Measurements from ENCODE around the gene PRKAG2. TPM values are rescaled to one million over a fixed set of nuclear protein-coding genes. Genes with fewer than 3 reads are reported as not detected.
A peak's percentile ranks its signal among the peaks of the same experiment; 100 is the strongest.

Gene PRKAG2
- total RNA-seq, 3 donors from 2014 or later, result 42.4 to 48.5 (median 46.6) TPM

DNA sequence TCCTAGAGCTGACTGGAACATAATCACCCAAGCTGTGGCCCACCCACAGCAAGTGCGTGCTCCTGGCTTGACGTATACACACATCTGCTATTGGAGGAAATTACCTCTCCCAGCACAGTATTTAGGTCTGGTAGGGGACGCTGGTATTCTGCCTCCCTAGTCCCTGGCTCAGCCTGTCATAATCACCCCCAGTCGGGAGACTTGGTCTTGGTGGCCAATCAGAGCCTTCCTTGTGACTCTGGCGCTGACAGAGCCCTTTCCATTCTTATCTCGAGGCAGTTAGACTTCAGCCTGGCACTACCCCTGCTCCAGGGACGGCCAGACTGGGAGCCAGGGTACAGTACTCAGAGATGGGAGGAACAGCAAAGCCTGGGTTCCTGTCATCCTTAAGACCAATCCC lies 14.3 kb upstream of the PRKAG2 start:
- Histone ChIP-seq H3K4me1 (ENCODE audit: low read depth) (peaks cover 8% of the 10 kb centered on the region), H3K4me3 (no peak overlapping the region), H3K9me3 (no peaks in the 10 kb centered on the region), H3K36me3 (ENCODE audit: low read depth) (no peaks in the 10 kb centered on the region)
- peak; percentile 52 for ATAC-seq
- TF ChIP-seq, protein P1, sequence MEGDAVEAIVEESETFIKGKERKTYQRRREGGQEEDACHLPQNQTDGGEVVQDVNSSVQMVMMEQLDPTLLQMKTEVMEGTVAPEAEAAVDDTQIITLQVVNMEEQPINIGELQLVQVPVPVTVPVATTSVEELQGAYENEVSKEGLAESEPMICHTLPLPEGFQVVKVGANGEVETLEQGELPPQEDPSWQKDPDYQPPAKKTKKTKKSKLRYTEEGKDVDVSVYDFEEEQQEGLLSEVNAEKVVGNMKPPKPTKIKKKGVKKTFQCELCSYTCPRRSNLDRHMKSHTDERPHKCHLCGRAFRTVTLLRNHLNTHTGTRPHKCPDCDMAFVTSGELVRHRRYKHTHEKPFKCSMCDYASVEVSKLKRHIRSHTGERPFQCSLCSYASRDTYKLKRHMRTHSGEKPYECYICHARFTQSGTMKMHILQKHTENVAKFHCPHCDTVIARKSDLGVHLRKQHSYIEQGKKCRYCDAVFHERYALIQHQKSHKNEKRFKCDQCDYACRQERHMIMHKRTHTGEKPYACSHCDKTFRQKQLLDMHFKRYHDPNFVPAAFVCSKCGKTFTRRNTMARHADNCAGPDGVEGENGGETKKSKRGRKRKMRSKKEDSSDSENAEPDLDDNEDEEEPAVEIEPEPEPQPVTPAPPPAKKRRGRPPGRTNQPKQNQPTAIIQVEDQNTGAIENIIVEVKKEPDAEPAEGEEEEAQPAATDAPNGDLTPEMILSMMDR (IDR thresholded peaks at IDR 0.05), result no peak
- intact Hi-C loops (cut with DNase I, micrococcal nuclease), result no loop called here
- peak in 1 of 3 donors; percentile 43 for DNase-seq

DNA sequence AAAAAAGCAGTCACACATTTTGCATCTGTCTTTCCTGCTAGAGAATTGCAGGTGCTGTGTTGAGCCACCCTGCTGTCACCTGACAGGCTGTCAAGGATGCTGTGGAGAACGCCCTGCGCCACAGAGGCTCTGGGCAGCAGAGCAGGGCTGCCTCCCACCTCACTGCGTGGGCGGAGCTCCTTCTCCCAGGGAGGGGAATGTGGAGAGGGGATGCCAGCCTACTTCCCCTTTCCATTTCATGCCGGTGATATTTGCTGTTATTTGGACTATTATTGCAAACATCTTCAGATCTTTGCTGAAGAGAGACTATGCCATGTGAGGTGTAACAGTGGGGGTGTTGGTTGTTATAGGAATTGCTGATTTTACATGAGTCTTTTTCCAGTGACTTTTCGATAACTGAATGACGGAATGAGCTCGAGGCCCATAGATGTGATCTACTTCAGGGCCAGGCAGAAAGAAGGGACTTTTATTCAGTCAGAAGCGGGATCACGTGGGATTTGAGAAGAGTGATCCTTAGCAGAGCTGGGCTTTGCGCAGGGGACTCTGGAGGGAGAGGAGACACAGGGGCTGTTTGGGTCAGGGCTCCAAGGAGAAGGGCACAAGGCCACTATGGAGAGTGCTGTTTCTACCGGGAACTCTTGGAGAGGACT lies 13.6 kb upstream of the PRKAG2 start:
- no peaks in the 10 kb centered on the region for H3K9me3 ChIP-seq
- DNase-seq (no peak), ATAC-seq (no peak)
- intact Hi-C loops (cut with DNase I, micrococcal nuclease), result no loop called here
- no peaks in the 10 kb centered on the region for H3K36me3 ChIP-seq (ENCODE audit: low read depth)
- H3K4me1 ChIP-seq (ENCODE audit: low read depth), result peaks cover 5% of the 10 kb centered on the region
- no peak overlapping the region for H3K4me3 ChIP-seq
- TF ChIP-seq, protein P1 (IDR thresholded peaks at IDR 0.05), result no peak

DNA sequence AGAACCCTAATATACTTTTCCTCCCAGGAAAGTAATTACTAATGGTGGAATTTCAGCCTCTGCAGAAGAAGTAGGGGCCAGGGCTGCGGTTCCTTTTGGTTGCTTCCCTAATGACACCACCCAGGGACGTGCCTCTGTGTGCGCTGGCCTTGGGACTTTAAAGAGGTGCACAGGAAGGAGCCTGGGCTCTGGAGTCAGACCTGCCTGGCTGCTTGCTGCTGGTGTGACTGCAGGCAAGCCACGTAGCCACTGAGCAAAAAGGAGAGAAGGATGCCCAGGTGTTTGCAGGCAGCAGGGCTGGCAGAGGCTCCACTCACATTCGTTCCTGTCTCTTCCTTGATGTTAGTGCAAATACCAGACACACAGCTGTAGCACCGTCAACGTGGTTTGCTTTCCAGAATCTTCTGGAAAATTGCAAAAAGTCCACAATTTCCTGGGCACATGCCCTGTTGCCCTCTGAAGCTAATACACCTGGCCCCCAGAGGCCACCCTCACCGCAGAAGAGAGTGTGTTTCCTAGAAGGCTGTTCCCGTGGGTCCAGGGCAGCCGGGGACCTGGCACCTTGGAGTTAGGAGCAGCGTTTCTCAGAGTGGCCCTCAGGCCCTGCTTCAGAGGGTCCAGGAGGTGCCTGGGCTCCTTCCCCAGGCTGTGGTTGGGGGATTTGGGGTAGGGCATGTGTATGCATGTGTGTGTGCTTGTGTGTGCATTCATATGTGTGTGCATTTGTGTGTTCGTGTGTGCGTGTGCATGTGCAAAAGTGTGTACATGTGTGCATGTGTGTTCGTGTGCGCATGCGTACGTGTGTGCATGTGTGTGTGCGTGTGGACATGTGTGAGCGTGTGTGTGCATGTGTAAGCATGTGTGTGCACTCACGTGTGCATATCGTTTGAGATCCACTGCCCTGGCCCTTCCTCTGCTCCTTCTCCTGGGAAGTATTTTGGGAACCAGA lies 12.8 kb upstream of the PRKAG2 start:
- ATAC-seq (no peak), DNase-seq (no peak)
- Histone ChIP-seq H3K4me1 (ENCODE audit: low read depth) (no peaks in the 10 kb centered on the region), H3K4me3 (no peak overlapping the region), H3K9me3 (no peaks in the 10 kb centered on the region), H3K36me3 (ENCODE audit: low read depth) (no peaks in the 10 kb centered on the region)
- intact Hi-C loops (cut with DNase I, micrococcal nuclease), result no loop called here
- TF ChIP-seq, protein P1 (IDR thresholded peaks at IDR 0.05), result no peak

DNA sequence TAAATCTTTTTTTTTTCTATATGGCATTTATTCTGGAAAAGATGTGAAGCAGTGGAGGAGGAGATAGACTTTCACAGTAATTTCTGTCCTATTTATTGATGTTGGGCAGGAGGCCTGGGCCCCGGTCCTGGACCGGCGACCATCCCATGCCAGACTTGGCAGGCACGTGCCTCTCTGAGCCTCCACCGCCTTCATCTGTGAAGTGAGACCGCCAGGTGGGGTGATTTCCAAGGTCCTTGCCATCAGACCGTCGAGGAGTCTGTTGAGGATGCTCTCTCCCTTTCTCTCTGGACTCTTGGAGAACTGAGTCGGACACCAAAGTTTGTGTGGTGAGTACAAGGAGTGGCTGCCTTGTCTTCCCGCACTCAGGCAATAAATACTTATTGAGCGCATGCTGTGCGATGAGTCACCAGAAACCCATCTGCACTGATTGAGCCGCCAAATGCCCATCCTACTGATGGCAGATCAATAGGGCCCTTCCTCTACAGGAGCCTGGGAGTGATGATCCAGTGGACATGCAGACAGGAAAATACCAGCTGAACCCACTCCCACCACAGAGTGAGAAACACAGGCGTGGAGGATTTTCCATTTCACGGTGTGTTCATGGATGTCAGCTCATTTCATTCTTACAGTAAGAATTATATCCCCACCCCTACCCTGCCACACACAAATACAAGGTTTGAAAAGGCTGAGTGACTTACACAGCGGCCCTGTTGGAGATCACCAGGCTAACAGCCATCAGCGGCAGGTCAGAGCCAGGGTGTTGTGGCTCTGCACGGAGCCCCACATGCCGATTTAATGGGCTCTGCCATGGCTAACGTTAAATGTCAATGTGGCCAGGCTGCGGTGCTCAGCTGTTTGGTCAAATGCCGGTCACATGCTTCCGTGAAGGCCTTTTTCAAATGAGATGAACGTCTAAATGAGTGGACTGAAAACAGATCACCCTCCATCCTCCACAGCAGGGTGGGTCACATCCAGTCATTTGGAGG lies 11.5 kb upstream of the PRKAG2 start:
- Histone ChIP-seq H3K4me3 (no peak overlapping the region), H3K4me1 (ENCODE audit: low read depth) (no peaks in the 10 kb centered on the region), H3K36me3 (ENCODE audit: low read depth) (no peaks in the 10 kb centered on the region), H3K9me3 (no peaks in the 10 kb centered on the region)
- DNase-seq (peak in 1 of 3 donors; percentile 36), ATAC-seq (no peak)
- TF ChIP-seq, protein P1 (IDR thresholded peaks at IDR 0.05), result no peak
- intact Hi-C loops (cut with DNase I, micrococcal nuclease), result no loop called here

DNA sequence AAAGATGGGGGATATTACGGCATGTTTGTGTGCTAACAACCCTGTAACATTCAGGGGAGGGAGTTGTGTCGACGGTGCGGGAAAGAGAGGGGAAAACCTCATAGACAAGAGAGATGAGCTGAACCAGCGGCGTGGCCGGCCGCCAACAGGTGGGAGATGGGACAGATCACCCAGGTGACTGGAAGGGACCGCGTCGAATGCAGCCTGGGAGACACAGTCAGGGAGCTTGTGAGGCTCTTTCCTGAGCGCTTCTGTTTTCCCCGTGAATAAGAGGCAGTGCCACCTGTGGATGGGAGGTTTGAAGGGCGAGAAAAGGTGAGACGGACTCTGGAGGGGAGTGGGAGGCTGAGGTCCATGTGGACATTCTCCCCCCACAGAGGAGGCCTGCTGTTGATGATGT lies 9.9 kb upstream of the PRKAG2 start:
- H3K4me1 ChIP-seq (ENCODE audit: low read depth), result no peaks in the 10 kb centered on the region
- no peaks in the 10 kb centered on the region for H3K9me3 ChIP-seq
- ATAC-seq, result no peak
- TF ChIP-seq, protein P1 (IDR thresholded peaks at IDR 0.05), result no peak
- intact Hi-C loops (cut with DNase I, micrococcal nuclease), result no loop called here
- H3K36me3 ChIP-seq (ENCODE audit: low read depth), result no peaks in the 10 kb centered on the region
- DNase-seq, result peak in 1 of 3 donors; percentile 48
- no peak overlapping the region for H3K4me3 ChIP-seq

Measured in mucosa of descending colon (tissue), 3 donors.